ENCODE results near the gene NARS2.

DNA sequence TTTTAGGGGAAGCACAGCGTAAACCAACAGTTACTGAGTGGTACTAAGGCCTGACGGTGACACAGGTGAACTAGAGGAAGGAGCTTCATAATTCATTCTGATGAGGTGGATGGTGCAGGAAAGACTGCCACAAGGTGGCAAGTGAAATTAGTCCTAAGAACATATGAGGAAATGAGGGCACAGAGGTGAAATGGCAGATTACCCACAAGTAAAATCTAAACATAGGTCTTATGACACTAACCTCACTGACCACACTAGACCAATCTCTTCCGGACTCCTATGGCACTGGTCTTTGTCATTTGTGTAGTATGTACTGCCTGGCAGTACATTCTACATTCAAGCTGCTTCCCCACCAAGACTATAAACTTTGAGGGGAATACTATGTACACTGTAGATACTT is 177.3 kb downstream of the NARS2 start:
- TF ChIP-seq, protein P1, sequence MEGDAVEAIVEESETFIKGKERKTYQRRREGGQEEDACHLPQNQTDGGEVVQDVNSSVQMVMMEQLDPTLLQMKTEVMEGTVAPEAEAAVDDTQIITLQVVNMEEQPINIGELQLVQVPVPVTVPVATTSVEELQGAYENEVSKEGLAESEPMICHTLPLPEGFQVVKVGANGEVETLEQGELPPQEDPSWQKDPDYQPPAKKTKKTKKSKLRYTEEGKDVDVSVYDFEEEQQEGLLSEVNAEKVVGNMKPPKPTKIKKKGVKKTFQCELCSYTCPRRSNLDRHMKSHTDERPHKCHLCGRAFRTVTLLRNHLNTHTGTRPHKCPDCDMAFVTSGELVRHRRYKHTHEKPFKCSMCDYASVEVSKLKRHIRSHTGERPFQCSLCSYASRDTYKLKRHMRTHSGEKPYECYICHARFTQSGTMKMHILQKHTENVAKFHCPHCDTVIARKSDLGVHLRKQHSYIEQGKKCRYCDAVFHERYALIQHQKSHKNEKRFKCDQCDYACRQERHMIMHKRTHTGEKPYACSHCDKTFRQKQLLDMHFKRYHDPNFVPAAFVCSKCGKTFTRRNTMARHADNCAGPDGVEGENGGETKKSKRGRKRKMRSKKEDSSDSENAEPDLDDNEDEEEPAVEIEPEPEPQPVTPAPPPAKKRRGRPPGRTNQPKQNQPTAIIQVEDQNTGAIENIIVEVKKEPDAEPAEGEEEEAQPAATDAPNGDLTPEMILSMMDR (IDR thresholded peaks at IDR 0.05 in 4 of 5, conservative IDR thresholded peaks at IDR 0.05 in 1 of 5) = no peak
- no peak for TF ChIP-seq POLR2A (IDR thresholded peaks at IDR 0.05)
